ENCODE data around the gene CREB5.

- TF ChIP-seq CTCF (IDR thresholded peaks at IDR 0.05 in 4 of 5, conservative IDR thresholded peaks at IDR 0.05 in 1 of 5) (no peak), POLR2A (IDR thresholded peaks at IDR 0.05) (no peak)
These were observed 176.3 kb downstream of the CREB5 start for GRCh38 chr7:28588602-28589001.

Measured in gastrocnemius medialis (tissue), 4 donors.